ENCODE data around the gene KCNJ16.

The KCNJ16 gene

DNA sequence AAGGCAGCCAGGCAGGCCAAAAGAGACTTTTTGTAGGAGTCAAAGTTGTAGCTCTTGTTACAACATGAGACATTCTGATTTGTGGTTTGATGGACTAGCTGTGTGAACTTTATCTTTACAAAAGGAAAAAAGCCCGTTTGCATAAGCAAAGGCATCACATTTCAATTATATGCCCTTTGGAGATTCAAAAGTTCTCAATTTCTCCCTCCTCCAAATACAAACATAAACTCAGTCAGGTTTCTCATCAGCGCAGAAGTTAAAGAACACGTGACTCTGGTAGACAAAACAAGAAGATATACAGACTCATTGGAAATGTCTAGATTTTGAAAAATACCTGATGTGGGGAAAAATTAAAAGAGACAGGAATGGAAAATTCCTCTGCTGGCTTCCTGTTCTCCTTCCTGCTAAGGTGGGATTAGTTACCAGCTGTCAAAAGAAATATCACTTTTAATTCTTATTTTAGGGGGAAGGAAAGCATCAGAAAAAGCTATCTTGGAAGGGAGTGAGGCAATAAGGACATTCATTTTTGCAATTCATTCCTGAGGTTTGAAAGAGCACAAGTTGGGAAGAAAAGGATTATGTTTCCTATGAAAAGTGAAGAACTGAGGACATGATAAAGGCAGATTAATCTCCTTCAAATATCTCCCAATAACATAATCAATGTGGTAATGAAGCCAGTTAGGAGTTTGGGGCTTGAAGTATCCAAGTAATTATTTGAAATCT, 4.6 kb upstream of the KCNJ16 start:
- no peak for DNase-seq

DNA sequence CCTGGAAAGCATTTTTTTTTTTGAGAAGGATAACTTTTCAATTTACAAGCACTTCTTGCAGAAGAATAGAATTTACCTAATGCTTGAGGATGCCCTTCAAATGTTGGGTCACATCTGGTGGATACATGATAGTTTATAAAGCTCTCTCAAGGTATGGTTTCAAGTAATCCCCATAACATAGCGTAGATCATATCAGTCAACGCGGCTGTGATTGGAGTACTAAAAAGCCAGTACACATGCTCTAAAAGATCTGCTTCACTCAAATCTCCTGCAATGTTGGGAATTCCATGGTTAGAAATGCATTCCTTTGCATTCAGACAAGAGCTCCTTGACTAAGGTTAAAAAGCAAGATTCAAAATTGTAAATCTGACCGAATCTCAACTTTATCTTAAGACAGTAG, 3.9 kb upstream of the KCNJ16 start:
- no peak for DNase-seq

DNA sequence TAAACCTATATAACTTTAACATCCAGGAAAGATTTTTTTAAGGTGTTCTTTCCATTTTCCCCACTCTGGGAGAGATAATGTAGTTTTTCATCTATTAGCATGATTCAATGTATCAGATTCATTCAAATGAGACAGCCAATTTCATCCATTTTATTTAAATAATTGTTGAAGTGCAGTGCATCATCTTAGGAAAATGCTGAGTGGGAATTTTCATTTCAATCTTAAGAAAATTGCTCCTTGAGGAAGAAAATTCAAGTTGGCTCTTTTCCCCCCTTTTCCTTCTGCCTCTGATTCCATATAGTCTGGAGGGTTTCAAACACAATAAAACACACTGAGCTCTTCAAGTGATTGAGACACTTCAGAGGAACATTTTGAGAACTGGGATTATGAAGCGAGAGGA, 3.4 kb upstream of the KCNJ16 start:
- DNase-seq: no peak

DNA sequence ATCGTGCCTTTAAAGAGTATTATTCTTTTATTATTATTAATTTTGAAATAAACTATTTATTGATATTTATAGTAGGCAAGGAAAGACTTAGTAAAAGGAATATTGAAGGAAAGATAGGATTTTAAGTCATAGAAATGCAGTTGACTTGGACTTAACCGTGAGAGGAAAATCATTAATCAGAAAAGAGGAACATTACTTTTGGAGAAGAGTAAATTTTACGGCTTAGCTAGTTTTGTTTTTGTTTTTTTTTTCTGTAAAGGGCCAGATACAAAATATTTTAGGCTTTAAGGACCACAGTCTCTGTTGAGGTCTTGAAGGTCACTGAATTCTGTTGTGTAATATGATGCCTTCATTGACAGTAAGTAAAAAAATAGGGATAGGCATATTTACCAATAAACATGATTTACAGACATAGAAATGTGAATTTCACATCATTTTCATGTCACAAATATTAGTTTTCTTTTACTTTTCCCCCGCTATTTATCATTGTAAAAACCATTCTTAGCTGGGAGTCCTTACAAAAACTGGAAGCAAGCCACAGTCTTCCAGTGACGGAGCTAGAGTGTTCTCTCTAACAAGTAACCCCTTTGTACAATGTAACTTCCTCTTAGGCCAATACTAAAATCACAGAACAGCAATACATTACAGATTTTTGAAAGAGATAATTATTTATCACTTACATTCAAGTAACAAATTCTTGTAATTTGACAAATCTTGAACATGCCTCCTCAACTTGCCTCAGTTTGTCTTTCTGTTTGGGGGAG, 2.3 kb upstream of the KCNJ16 start:
- no peak for DNase-seq

DNA sequence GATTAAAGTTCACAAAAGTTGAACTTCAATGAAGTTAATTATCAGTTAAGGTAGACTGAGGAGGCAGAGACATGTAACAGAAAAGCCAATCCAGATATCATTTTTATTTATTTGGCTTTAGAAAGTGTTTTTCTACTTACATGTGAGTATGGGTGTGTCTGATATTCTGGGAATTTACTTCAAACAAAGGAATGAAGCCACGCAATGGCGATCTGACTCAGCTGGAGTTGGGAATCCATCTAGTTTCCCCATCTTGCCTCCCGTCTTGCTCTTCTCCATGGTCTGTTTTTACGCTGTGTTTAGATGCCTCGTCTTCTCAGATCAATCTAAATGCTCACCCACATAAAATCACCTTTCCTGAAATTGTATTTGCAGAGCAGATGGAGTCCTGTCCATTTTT, 1.7 kb upstream of the KCNJ16 start:
- no peak for DNase-seq

DNA sequence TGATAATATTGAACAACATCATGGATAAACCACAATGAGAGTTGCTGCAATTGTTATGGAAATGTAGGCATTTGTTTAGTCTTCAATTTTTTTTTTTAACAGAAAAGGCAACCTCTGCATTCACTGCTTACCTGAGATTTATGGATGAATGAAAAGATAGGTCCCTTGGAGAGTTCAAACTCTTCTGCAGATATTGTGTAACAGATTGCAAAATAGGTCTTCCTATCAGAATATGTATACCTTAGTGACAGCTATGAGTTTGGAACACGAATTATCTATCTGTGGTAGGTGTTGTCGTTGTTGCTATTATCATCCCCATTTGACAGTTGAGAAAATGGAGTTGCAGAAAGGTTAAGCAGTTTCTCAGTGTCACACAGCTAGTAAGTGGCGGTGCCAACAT, 1.2 kb upstream of the KCNJ16 start:
- DNase-seq: no peak

DNA sequence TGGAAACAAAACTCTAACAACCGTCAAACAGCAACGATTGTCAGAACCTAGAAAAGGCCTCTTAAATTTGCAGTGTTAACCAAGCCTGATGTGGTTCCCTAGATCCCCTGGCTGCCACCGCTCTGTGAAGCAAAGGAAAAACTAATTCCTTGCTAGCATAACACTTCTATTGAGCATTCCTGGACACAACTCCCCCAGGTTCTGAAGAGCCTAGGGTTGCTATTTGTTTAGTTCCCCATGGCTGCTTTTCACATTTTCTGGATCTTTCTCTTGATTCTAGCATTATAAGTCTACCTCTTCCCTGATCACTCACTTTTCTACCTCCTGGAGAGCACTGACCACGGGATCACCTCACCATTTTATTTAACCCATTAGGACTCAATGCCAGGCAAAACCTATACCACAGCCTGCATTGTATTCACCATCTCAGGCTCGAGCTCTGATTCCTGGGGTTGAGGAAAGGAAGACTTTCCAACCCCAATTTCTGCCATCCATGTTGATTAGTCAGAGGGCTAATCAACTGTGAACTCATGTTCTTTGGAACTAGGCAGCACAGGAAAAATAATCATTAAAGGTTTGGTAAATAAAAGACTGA, 692 bp upstream of the KCNJ16 start:
- DNase-seq: no peak

DNA sequence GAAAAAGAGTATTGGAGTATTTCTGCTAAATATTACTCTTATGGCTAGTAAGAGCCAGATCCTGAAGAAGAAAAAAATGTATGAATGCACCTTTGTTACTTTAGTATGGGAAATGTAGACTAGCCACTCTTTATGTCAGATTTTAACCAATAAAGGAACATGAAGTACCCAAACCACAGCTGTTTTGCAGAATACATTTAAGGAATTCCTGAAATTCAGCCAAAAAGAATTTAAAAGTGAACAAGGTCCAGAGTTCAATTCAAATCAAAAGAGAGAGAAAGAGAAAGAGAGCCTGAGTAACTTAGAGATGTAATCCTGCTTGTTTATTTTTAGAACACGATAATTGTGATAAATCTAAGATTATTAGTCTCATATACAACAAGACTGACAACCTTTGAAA, 1.2 kb downstream of the KCNJ16 start:
- no peak for DNase-seq

DNA sequence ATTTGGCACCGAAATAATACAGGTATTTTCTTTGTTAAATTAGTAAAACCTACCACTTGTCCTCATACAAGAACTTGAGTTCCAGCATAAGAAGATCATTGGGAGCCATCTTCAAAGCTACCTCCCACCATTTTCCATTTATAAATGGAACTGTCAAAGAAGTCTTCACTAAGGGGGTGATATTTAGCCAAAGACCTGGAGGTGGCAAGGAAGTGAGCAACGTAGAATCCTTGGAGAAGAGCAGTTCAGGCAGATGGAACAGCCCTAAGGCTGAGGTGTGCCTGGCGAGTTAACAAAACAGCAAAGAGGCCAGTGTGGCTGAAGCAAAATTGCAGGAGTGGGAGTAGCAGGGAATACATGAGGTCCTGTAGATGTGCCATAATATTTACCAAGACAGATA, 1.8 kb downstream of the KCNJ16 start:
- DNase-seq: no peak

DNA sequence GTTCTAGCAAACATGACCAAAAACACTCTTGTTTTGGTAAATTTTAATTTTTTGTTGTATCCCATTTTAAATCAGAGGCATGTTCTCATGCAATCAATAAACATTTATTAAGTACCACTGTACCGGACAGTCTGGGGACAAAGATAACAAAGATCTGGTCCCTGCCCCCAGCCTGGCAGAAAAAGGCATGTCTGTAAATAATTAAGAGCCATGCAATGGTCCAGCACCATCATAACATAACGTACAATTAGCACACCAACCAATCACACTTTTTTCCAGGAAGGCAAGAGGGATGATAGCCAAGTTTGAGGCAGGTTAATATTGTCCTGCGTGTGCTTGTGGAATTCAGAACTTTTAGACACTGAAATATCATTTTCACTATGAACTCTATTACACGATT, 3.5 kb downstream of the KCNJ16 start:
- no peak for DNase-seq

DNA sequence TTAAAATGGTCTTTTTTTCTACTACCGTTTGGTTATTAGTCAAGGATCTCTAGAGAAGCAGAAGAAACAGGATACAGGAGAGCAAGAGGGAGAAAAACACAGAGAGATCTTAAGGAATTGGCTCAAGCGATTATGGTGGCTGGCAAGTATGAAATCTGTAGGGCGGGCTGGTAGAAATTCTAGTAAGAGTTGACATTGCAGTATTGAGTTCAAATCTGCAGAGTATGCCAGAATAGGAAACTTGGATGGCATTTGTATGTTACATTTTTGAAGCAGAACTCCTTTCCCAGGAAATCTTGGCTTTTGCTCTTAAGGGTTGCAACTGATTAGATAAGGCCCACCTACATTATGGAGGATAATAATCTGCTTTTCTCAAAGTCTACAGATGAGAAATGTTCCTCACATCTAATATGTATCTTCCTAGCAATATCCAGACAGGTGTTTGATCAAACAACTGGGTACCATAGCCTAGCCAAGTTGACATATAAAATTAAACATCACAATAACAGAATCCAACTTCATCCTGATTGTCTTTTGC, 4.0 kb downstream of the KCNJ16 start:
- no peak for DNase-seq

DNA sequence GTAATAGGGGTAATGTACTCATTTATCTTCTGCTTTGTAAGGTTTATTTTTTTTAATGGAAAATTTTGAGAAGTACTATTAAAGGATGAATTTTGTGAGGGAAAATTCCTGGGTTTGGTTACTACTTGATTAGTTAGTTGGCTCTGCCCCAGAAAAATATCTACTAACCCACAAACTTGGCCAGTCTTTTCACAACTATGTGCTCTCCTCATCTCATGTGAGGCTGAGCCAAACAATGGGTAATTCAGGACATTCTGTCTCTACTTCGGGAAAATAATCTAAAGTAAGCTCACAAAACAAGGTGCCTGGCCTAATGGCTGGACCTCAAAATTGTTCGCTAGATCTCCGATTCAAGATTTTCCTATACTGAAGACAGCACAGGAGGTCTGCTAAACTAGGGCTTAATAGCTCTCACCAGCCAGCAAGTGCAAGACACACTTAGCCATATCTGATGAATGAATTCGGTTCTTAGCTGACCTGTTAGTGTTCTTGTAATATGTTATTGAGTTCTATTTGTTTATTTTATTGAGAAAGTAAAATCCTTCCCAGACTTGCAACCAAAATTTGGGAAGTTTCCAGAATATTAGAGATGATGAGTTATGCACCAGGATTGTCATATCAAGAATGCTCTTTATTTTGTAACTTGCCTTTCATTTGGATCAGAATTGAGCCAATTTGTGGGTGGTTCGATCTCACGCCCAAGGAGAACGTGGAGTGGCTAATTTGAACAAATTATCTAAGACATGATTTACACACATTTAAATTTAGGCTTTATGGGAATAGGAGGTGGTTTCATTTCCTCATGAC, 5.7 kb downstream of the KCNJ16 start:
- no peak for DNase-seq

DNA sequence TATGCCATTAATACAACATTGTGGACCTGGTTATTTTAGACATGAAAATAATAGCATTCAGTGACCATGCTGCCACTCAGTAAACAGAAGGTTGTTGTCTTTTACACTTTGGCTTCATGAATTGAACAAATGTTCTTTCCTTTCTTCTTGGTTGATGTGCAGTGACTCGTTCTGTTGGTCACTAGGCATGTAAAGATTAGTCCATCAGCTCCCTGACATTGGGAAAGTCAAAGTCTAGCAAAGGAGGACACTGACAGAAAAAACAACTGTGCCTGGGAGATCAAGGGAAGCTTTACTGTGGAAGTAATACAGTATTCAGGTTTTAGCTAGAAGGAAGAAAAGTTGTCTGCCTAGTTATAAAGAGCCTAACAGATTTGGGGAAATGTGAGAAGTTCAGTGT, 6.9 kb downstream of the KCNJ16 start:
- DNase-seq: no peak

DNA sequence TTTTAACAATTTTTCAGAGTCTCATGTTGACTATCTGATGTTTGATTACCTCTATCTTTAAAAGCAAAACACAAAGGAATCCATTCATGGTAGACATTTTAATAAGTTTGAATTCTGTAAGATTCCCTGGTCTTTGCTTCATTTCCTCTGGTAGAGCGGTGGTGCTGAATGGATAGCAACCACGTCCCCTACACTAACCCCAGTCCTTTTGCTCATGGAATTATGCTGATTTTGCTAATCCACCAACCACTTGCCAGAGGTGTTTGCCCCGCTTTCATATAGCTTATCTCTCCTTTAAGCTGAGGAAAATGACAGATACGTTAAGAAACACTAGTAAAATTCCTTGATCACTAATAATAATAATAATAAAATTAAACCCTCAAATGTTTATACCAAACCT, 9.5 kb downstream of the KCNJ16 start:
- DNase-seq: no peak

DNA sequence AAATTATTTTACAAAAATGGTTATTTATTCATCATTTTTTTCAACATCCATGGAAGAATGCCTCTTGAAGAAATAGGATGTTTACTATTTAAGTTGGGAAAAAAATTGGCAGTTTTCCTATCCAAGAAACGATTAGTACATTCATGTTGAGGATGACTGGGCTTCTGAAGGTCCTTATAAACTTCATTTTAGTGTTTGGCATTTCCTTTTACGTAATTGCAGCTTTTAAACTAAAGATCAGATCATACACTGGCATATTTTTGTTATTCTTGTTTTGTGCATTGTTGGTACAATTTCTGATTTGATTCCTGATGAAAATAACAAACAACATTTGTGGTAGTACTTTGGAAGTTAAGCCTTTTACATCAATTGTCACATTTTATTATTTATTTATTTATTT, 11.5 kb downstream of the KCNJ16 start:
- DNase-seq: no peak

DNA sequence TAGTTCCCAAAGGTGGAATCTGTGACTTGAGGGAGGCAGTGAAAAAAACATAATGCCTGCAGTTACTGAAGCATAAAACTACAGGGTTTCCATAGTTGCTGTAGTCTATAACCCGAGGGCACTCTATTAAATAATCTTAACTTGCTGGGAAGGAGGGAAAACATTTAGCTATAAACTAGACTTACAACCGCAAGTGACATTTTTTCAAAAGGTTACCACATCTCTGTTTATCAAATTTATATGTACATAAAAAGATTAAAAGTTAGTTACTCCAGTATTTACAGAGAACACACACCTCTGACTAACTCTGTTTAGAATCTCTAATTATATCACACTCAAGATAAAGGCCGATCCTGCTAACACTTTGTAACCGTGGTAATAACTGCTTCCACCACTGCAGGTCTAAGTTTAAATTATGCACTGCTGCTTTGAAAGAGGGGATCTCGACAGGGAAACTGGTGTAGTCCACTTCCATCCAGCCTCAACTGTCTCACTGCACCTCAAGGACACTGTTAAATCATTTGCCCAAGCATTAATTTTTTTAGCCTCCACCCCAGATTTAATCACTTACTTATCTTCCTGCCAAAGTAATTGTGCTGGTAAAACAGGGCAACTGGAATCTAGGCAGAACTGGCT, 14.6 kb downstream of the KCNJ16 start:
- DNase-seq: no peak

DNA sequence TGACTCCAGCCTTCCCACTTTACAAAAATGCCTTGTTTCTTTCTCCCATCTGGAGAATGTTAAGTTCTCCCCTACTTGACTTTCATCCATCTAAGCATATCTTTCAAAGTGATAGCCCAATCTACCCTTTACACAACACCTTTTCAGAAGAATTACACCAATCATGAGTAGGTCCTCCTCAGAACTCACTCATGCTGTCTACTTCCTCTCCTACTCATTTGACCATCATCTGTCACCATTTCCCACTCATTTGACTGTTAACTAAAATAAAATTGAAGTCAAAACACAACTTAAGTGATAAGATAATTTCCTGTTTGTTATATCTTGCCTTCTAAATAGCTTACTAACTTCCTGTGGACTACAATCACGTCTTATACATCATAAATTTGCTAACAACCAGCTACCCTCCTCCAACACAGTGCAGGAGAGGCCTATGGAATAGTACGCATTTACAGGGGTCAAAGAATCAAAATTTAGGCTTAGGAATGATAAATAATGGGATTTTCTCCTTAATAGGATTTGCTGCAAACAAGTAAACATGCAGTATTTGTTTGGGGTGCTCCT, 16.1 kb downstream of the KCNJ16 start:
- DNase-seq: no peak

DNA sequence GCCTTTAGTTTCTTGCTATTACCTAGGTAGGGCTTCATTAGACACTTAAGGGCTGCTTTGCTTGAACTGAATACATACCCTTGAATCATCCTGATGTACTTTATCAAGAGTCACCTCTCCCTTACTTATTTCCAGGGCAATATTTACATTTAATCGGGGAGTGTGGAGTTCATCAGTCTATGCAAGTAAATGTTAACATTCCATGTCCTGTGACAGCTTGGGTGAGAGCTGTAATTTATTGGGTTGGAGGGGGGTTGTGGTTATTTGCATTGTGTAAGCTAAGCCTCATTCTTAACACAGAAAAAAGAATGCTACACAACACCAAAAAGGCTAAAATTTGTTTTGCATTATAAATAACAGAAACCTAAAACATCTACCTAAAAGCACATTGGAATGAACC, 16.7 kb downstream of the KCNJ16 start:
- DNase-seq: no peak

DNA sequence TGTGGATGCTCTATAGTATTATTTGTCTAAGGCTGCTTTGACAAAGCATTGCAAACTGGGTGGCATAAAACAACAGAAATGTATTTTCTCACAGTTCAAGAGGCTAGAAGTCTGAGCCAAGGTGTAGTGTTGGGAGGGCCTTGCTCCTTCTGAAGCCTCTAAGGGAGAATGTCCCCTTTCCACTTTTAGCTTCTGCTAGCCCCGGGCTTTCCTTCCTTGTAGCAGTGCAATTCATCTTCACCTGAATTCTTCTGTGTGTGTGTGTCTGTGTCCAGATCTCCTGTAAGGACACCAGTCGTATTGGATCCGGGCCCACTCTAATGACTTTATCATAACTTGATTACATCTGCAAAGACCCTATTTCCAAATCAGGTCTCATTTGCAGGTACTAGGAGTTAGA, 18.1 kb downstream of the KCNJ16 start:
- DNase-seq: no peak

DNA sequence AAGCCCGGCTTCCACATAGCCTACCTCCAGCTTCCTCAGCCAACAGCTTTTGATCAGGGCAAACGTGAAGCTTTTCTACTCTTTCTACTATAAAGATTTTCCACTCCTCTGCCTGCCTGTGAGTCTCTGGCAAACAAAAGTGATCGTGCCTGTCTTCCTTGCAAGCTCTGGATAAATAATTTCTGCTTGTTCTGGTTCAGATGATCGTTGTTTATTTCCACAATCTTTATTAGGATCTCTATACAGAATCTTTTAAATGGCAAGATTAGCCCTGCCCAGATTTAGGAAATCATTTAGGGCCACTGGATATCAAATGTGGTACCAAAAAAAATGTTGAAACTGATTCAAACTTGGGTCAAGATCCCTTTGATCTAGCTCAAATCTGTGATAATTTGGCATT, 20.4 kb downstream of the KCNJ16 start:
- no peak for DNase-seq

DNA sequence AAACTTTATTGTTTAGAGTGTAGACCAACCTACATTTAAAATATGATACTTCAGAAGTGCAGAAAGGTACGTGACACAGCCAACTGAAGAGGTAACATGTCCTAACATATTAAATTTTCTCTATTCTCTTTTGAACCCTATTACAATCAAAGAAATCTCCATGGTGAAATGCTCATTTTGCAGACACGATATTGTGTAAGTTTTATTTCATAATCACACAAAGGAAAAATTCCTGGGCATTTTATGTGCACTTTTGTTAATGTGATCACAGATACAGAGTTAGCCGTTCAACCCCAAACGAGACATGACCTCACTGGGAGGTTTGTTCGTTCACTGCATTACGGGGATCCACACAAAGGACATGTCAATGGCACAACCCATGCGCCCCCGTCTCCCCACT, 21.8 kb downstream of the KCNJ16 start:
- DNase-seq: no peak

DNA sequence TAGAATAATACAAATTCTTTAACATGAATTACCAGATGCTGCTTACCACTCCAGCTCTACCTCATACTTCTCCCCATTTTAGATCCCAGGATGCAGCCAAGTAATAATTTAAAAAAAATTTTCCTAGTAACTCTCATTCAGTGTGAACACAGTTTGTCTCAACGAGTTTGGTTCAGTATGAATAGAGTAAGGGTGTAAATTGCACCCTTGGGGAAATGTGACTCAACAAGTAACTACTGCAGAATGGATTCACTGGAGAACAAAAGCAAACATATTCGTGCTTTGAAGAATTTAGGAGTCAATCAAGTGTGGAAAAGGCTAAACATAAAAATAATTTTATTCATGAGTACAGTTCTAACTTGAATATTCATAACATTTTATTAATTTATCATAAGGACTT, 23.0 kb downstream of the KCNJ16 start:
- no peak for DNase-seq

Data from activated CD4-positive, CD25-positive, alpha-beta regulatory T cell treated with anti-CD3 and anti-CD28 coated beads, Interleukin-2, amount 50 U/mL, for 72 hours (primary cell).